GM12873 (cell line): Measurements from ENCODE around the gene NBAS.

ENCODE experiments used
- CTCF ChIP-seq: IDR thresholded peaks from 2 replicates; pipeline ENCODE4 v1.5.1; 2012; ENCODE audit warnings: low read depth, mild to moderate bottlenecking, moderate library complexity, low read length, control low read depth; ENCODE audit not compliant: insufficient read depth; ENCODE audit errors: missing control alignments

Gene NBAS

GRCh38 chr2:15571729-15572128, 10.6 kb upstream of the NBAS start:
- no peak for TF ChIP-seq CTCF

DNA sequence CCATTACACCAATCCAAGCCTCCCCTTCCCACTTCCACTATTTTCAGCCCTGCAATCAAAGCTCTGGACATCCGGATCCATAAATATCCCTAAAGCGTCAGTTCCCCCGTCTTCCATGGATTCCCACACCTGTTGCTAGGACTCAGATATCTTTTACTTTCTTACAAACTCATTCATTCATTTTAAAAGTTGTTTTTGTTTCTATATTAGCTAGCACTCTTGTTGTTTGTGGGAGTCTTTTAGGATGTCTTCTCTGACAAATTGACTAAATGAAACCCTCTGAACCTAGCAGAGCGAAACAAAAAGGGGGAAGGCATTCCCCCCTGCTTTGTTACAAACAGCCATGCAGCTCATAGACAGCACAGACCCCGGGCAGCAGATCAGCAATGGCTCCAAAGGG, 9.0 kb upstream of the NBAS start:
- no peak for TF ChIP-seq CTCF

DNA sequence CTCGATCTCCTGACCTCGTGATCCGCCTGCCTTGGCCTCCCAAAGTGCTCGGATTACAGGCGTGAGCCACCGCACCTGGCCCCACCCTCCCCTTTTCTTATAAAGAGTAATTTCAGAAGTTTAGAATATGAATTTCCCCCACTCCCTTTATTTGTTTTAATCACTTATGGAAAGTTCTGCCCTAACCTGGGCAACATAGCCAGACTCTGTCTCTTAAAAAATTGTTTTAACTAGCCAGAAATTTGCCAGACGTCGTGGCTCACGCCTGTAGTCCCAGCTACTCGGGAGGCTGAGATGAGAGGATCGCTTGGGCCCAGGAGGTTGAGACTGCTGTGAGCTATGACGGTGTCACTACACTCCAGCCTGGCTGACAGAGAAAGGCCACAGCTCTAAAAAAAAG, 7.7 kb upstream of the NBAS start:
- TF ChIP-seq CTCF = no peak

DNA sequence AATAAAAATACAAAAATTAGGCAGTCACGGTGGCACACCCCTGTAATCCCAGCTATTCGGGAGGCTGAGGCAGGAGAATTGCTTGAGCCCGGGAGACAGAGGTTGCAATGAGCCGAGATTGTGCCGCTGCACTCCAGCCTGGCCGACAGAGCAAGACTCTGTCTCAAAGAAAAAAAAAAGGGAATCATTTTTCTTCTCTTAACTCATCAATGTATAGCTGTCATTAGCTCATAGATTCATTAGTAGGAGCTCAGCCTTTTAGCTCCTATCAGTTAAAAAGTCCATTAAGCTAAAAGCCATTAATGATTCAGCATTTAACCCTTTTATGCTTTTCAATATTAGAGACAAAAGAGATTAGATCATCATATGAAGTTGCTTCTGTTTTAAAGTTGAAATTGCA, 5.8 kb upstream of the NBAS start:
- TF ChIP-seq CTCF = no peak

DNA sequence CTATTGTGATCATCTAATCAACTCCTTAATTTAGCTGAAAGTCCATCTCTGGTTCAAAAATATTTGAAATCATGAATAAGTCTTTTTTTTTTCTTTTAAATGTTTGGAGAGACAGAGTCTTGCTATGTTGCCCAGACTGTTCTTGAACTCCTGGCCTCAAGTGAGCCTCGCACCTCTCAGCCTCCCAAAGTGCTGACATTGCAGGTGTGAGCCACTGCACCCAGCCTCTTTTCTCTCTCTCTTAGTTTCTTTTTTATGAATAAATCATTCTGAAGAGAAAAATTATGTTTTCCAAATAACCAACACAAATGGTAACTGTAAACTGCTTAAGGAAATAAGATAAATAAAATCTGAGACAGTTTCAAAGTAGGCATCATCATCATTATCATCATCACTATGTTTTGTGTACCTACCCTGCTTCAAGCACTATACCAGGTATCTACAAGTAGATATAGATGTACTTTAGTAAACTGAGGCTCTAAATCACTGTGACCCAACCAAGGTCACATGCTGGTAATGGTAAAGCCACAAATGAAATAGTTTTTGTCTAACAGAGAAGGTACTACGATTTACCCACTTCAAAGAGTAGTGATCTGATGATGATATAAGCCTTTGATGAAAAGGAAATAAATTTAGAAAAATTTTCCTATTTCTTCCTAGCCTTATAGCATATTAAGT, 5.0 kb upstream of the NBAS start:
- TF ChIP-seq CTCF = no peak

GRCh38 chr2:15565392-15565791, 4.3 kb upstream of the NBAS start:
- TF ChIP-seq CTCF = no peak

DNA sequence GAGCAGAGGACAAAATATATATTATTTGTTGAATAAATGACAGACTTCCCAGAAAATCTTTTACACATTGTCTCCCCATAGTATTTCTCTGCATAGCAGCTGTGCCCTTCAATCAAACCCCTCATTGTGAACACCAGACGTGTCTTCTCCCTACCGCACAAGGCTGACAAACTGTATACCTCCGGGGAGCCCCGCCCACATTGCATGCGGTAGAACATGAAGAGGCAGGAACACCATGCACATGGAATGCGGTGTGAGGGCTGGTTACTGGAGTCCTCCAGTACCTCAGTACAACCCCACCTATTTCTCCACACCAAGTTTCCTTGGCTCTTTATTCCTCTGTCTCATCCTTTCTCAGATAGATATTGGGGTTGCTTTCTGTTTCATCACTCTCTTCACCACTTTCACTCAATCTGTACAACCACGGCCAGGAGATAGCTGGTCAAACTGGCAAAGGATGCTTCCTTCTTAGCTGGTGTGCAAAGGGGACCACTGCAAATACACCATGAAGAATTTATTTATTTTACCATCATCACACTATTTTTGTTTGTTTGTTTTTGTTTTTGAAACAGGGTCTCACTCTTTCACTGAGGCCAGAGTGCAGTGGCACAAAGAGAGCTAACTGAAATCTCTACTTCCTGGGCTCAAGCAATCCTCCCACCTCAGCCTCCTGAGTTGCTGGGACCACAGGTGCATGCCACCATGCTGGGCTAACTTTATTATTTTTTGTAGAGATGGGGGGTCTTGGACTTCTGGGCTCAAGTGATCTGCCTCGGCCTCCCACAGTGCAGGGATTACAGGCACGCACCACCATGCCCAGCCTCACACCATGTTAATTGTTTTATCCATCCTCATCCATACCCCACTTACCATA, 2.3 kb upstream of the NBAS start:
- no peak for TF ChIP-seq CTCF
